ENCODE results near the gene OSTM1.
A peak's percentile ranks its signal among the peaks of the same experiment; 100 is the strongest.

The OSTM1 gene

GRCh38 chr6:108100003-108100402 is 25.5 kb upstream of the OSTM1 start:
- DNase-seq = no peak

- no peak for DNase-seq
Observed at GRCh38 chr6:108097882-108098281, 23.3 kb upstream of the OSTM1 start.

- DNase-seq = no peak
Observed at GRCh38 chr6:108093781-108094300, 19.3 kb upstream of the OSTM1 start.

- no peak for DNase-seq
Observed at GRCh38 chr6:108091288-108091687, 16.7 kb upstream of the OSTM1 start.

GRCh38 chr6:108083349-108083748 is 8.8 kb upstream of the OSTM1 start:
- no peak for DNase-seq

GRCh38 chr6:108082539-108082938 is 8.0 kb upstream of the OSTM1 start:
- no peak for DNase-seq

GRCh38 chr6:108080010-108080780 is 5.7 kb upstream of the OSTM1 start:
- DNase-seq = no peak

GRCh38 chr6:108078191-108078590 is 3.6 kb upstream of the OSTM1 start:
- DNase-seq = no peak

GRCh38 chr6:108074057-108074358 is 533 bp downstream of the OSTM1 start:
- DNase-seq = no peak

- DNase-seq = no peak
Observed at GRCh38 chr6:108071736-108072276, 2.7 kb downstream of the OSTM1 start.

GRCh38 chr6:108068618-108069017 is 5.9 kb downstream of the OSTM1 start:
- DNase-seq = no peak

GRCh38 chr6:108068182-108068581 is 6.4 kb downstream of the OSTM1 start:
- no peak for DNase-seq

- no peak for DNase-seq
Observed at GRCh38 chr6:108052706-108053105, 21.8 kb downstream of the OSTM1 start.

GRCh38 chr6:108051481-108051880 is 23.1 kb downstream of the OSTM1 start:
- no peak for DNase-seq

GRCh38 chr6:108039681-108040080 is 34.9 kb downstream of the OSTM1 start:
- DNase-seq = no peak

- no peak for DNase-seq
Observed at GRCh38 chr6:108036884-108037283, 37.7 kb downstream of the OSTM1 start.

GRCh38 chr6:108031968-108032367 is 42.6 kb downstream of the OSTM1 start:
- no peak for DNase-seq

- DNase-seq = peak; percentile 57
Observed at GRCh38 chr6:108030211-108030610, 44.3 kb downstream of the OSTM1 start.

- DNase-seq = peak; percentile 97
Observed at GRCh38 chr6:108029226-108029921, 45.2 kb downstream of the OSTM1 start.

GRCh38 chr6:108027594-108027993 is 46.9 kb downstream of the OSTM1 start:
- DNase-seq = no peak

- DNase-seq = no peak
Observed at GRCh38 chr6:108027056-108027455, 47.5 kb downstream of the OSTM1 start.

GRCh38 chr6:108024427-108025073 is 50.0 kb downstream of the OSTM1 start:
- no peak for DNase-seq

- no peak for DNase-seq
Observed at GRCh38 chr6:108020472-108021116, 53.9 kb downstream of the OSTM1 start.
